OCI-LY3 (cell line): Measurements from ENCODE around the gene FCRL6.

Experiments
- H2AFZ ChIP-seq: fragments of 200-600, 300-600 bp; shearing (Covaris generic); 2 replicates; pipeline ENCODE4 v1.6.0; 2014; ENCODE audit warnings: antibody characterized with exemption, low read depth, low read length
- H3K27ac ChIP-seq: fragments of 200-600, 300-600 bp; sonication (generic); 2 replicates; pipeline ENCODE4 v1.5.1; 2014; ENCODE audit warnings: mild to moderate bottlenecking, low read length, moderate library complexity, mixed read lengths
- H3K27me3 ChIP-seq: fragments of 200-600, 300-600 bp; sonication (generic); 2 replicates; pipeline ENCODE4 v1.6.1; 2014; ENCODE audit warnings: low read depth, low read length, mixed read lengths
- H3K36me3 ChIP-seq: fragments of 200-600, 300-600 bp; sonication (generic); replicated peaks from 2 replicates; pipeline ENCODE3; 2014; ENCODE audit warnings: low read depth, low read length, mixed read lengths
- H3K4me1 ChIP-seq: fragments of 300-600, 200-600 bp; sonication (generic); 2 replicates; pipeline ENCODE4 v1.6.1; 2014; ENCODE audit warnings: low read length, mixed read lengths
- H3K4me2 ChIP-seq: fragments of 200-600, 300-600 bp; sonication (generic); 2 replicates; pipeline ENCODE4 v1.6.1; 2014; ENCODE audit warnings: low read length, mixed read lengths
- H3K4me3 ChIP-seq: fragments of 300-600, 200-600 bp; sonication (generic); 2 replicates; pipeline ENCODE4 v1.5.1; 2014; ENCODE audit warnings: antibody characterized with exemption, mild to moderate bottlenecking, low read length, moderate library complexity
- H3K79me2 ChIP-seq: fragments of 300-600, 200-600 bp; shearing (Covaris generic); 2 replicates; pipeline ENCODE4 v1.6.1; 2014; ENCODE audit warnings: mild to moderate bottlenecking, low read length, mixed read lengths
- H3K9ac ChIP-seq: fragments of 300-600, 200-600 bp; shearing (Covaris generic); 2 replicates; pipeline ENCODE4 v1.6.0; 2014; ENCODE audit warnings: mild to moderate bottlenecking, low read length, moderate library complexity
- H3K9me3 ChIP-seq: fragments of 200-600, 300-600 bp; shearing (Covaris generic); 2 replicates; pipeline ENCODE4 v1.6.1; 2014; ENCODE audit warnings: low read length, mixed read lengths; ENCODE audit not compliant: insufficient read depth
- H4K20me1 ChIP-seq: fragments of 200-600, 300-600 bp; sonication (generic); 2 replicates; pipeline ENCODE4 v1.6.1; 2016; ENCODE audit warnings: low read length, mixed read lengths; ENCODE audit not compliant: insufficient read depth
- CTCF ChIP-seq: fragments of 200-600, 300-600 bp; sonication (generic); IDR thresholded peaks from 2 replicates; pipeline ENCODE4 v1.5.1; 2014; ENCODE audit warnings: antibody characterized with exemption, low read length, low read depth
- EZH2phosphoT487 ChIP-seq: fragments of 200-600 bp; shearing (Covaris generic); IDR thresholded peaks from 2 replicates; pipeline ENCODE4 v1.6.1; 2018; ENCODE audit warnings: antibody characterized with exemption, mixed run types, low read depth

Gene FCRL6

DNA sequence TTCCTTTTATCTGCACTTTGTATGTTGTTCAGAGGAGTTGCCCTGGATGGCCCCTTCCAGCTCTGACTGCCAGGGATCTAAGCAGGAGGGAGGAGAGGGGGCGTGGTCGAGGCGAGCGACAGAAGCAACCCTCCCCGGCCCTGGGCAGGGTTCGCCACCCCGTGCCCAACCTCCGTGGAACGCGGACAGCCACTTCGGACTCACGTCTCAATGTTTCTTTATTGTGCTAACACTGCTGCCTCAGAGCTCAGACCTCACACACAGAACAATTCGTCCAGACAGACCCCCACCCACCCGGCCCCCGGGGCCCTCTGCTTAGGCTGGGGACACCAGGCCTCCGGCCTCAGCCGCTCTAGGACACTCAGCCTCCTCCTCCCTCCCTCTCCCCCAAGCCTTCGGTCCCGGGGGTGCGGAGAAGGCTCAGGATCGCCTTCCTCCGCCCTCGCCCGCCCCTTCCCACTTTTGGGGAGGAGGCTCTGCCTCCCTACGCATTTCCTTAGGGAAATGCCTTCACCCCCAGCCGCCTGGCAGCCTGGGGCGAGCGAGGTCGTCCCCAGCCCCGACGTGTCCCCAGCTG is 52.0 kb downstream of the FCRL6 start:
- H3K27me3 ChIP-seq = peaks cover 28% of the 10 kb centered on the region
- no peaks in the 10 kb centered on the region for H3K36me3 ChIP-seq
- H3K9me3 ChIP-seq = no peaks in the 10 kb centered on the region
- TF ChIP-seq CTCF = no peak
- no peak for TF ChIP-seq EZH2phosphoT487
- no peak overlapping the region for H2AFZ ChIP-seq
- H3K4me3 ChIP-seq = peak overlapping the region; percentile 61
- H3K9ac ChIP-seq = no peak overlapping the region
- no peaks in the 10 kb centered on the region for H4K20me1 ChIP-seq
- H3K4me1 ChIP-seq = no peaks in the 10 kb centered on the region
- H3K79me2 ChIP-seq = no peaks in the 10 kb centered on the region
- no peak overlapping the region for H3K27ac ChIP-seq
- H3K4me2 ChIP-seq = peak overlapping the region; percentile 33

DNA sequence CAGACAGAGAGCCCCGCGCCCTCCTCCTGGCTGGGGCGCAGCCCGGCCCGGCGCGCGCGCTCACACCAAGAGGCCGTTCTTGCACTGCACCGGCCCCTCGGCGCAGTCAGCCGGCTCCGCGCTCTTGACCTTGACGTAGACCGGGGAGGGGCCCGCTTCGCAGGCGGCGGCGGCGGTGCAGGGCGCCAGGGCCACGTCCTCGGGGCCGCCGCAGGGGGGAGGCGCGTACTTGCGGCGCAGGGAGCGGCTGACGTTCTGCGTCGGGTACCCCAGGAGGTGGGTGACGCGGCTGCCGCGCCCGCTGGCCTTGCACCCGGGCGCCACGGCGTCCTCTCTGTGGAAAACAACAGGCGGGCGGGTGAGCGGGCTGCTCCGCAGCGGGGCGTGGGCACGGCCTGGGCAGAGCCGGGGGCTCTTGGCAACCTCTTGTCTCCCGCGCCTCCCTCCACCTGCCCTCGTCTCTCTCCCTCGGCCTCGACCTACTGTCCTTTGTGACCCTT is 52.6 kb downstream of the FCRL6 start:
- peaks cover 26% of the 10 kb centered on the region for H3K27me3 ChIP-seq
- no peaks in the 10 kb centered on the region for H3K36me3 ChIP-seq
- H3K4me1 ChIP-seq = no peaks in the 10 kb centered on the region
- peak overlapping the region; percentile 33 for H3K4me2 ChIP-seq
- H3K9me3 ChIP-seq = no peaks in the 10 kb centered on the region
- peak overlapping the region; percentile 5; the same call in 1 of the 2 replicates for H3K9ac ChIP-seq
- peak overlapping the region; percentile 61 for H3K4me3 ChIP-seq
- H2AFZ ChIP-seq = no peak overlapping the region; the same call in 1 of the 2 replicates
- TF ChIP-seq CTCF (no peak), EZH2phosphoT487 (no peak)
- no peak overlapping the region for H3K27ac ChIP-seq
- H3K79me2 ChIP-seq = no peaks in the 10 kb centered on the region
- no peaks in the 10 kb centered on the region for H4K20me1 ChIP-seq

- Histone ChIP-seq H3K9me3 (no peaks in the 10 kb centered on the region), H3K4me1 (no peaks in the 10 kb centered on the region), H3K27me3 (peaks cover 18% of the 10 kb centered on the region), H3K36me3 (no peaks in the 10 kb centered on the region), H2AFZ (no peak overlapping the region), H4K20me1 (no peaks in the 10 kb centered on the region), H3K9ac (no peak overlapping the region), H3K4me2 (no peak overlapping the region), H3K79me2 (no peaks in the 10 kb centered on the region), H3K27ac (no peak overlapping the region), H3K4me3 (no peak overlapping the region)
- TF ChIP-seq EZH2phosphoT487 = no peak
These were observed 53.5 kb downstream of the FCRL6 start for GRCh38 chr1:159855709-159856108.

- H2AFZ ChIP-seq = no peak overlapping the region
- H3K9ac ChIP-seq = no peak overlapping the region
- no peaks in the 10 kb centered on the region for H3K79me2 ChIP-seq
- H3K4me2 ChIP-seq = no peak overlapping the region
- no peaks in the 10 kb centered on the region for H3K9me3 ChIP-seq
- no peaks in the 10 kb centered on the region for H3K36me3 ChIP-seq
- H3K4me3 ChIP-seq = no peak overlapping the region
- H4K20me1 ChIP-seq = no peaks in the 10 kb centered on the region
- peaks cover 19% of the 10 kb centered on the region for H3K27me3 ChIP-seq
- TF ChIP-seq CTCF (no peak), EZH2phosphoT487 (no peak)
- H3K4me1 ChIP-seq = no peaks in the 10 kb centered on the region
- H3K27ac ChIP-seq = no peak overlapping the region
These were observed 54.4 kb downstream of the FCRL6 start for GRCh38 chr1:159856576-159856975.
